GM13977 (cell line): Measurements from ENCODE around the gene TBPL1.
A peak's percentile ranks its signal among the peaks of the same experiment; 100 is the strongest.

ENCODE experiments used
- DNase-seq: peaks from one replicate; pipeline ENCODE4 v3.0.0; 2012; ENCODE audit warnings: low spot score
- in situ Hi-C: fragments of 300-500 bp; cut with MboI; formaldehyde crosslinking; loops from one replicate; pipeline ENCODE4 v1.12.0; 2022; ENCODE audit warnings: low sequenced_read_pairs, low pct_unique_long_range_greater_than_20kb, mixed read lengths, inconsistent platforms; ENCODE audit not compliant: unreplicated experiment
- TF ChIP-seq, protein P1 (sequence below): IDR thresholded peaks from 2 replicates; pipeline ENCODE4 v1.5.1; 2012; ENCODE audit warnings: mild to moderate bottlenecking, control low read depth; ENCODE audit not compliant: insufficient read depth; ENCODE audit errors: extremely low read depth, missing control alignments

Gene TBPL1

DNA sequence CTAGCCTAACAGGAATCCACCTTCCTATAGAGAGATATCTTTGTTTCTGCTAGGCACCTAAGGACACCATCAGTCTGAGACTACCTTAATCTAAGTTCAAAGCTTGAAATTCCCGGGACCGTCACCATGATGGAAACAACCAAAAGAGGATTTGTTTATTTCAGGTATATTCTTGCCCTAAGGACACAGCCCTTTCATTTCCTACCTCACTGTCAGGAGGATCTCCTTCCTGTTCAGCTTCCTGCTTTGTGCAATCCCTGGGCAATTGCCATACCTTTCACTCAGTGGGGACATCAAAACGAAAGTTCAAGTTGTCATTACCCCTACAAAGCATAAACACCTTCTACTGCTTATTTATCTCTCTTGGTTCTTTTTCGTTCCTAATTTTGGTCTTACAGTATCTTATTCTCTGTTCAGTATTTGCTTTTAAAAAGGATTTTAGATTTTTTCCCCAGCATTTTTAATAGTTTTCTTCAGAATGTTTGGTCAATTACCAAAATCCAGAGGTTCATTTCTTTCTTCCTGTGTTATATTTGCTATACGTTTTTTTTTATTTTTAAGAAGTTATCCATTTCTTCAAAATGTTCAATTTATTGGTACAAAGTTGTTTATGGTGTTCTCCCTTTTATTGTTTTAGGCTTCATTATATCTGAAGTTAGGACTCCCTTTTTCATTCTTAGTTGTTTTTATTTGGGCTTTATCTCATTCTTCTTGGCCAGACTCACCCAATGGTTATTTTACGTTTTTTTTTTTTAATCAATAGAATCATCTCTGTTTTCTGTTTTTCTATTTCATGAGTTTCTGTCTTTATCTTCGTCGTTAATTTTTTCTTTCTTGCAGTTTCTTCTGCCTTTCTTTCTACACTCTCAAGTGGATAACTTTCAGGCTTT is 13.0 kb upstream of the TBPL1 start:
- TF ChIP-seq, protein P1, sequence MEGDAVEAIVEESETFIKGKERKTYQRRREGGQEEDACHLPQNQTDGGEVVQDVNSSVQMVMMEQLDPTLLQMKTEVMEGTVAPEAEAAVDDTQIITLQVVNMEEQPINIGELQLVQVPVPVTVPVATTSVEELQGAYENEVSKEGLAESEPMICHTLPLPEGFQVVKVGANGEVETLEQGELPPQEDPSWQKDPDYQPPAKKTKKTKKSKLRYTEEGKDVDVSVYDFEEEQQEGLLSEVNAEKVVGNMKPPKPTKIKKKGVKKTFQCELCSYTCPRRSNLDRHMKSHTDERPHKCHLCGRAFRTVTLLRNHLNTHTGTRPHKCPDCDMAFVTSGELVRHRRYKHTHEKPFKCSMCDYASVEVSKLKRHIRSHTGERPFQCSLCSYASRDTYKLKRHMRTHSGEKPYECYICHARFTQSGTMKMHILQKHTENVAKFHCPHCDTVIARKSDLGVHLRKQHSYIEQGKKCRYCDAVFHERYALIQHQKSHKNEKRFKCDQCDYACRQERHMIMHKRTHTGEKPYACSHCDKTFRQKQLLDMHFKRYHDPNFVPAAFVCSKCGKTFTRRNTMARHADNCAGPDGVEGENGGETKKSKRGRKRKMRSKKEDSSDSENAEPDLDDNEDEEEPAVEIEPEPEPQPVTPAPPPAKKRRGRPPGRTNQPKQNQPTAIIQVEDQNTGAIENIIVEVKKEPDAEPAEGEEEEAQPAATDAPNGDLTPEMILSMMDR: no peak
- no peak for DNase-seq
- in situ Hi-C loops: no loop called here

DNA sequence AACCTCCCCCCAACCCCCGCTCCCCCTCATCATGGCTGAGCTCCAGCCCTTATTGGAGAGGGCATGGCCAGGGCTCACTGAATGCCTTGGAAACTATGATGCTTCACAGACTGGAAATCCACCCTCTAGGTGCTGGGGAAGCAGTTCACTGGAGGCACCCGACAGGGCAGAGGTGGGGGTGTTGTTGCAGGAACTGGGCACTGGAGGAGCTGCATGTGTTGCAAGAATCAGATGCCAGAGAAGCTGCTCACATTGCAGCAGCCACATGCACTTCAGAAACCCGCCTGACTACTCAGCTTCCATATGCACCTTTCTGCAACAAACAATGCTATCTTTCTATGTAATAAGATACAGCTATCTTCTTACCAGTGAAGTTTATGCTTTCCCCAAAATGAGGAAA is 7.9 kb upstream of the TBPL1 start:
- TF ChIP-seq, protein P1: no peak
- in situ Hi-C loops: no loop called here
- DNase-seq: no peak

DNA sequence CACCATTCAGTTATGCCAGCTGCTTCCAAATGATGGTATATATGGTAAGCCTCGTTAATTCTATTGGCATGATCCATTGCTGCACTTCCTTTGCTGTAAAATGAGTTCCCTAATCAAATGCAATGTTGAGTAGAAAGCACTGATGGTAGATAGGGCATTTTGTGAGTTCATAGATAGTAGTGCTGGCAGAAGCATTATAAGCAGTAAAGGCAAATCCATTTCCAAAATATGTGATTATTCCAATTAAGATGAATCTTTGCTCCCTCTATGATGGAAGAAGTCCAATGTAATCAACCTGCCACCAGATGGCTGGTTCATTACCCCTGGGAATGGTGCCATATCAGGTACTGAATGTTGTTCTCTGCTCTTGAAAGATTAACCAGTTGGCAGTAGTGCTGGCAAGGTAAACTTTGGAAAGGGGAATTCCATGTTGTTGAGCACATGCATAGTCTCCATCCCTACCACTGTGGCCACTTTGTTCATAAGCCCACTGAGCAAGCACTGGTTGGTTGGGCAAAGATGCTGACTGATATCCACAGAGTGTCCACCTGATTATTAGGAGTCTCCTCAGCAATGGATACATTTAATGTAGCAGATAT is 5.6 kb upstream of the TBPL1 start:
- DNase-seq: no peak
- in situ Hi-C loops: no loop called here
- TF ChIP-seq, protein P1: no peak

DNA sequence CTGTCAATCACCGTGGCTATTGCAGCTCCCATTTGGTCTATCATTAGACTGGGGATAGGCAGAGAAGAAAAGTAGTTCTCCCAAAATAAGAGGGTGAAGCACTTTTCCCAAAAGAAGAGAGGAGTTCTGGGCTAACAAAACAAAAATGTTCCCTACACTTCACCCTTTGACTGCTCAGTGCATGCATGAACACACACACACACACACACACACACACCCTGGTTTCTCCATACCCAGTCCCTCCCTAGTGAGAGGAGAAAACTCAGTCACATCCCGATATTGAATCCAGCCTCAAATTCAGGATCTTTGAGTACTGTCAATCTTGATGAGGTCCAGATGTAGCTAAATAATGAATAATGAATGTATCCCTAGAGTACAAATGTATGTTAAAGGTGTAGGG is 4.6 kb upstream of the TBPL1 start:
- TF ChIP-seq, protein P1: no peak
- no peak for DNase-seq
- in situ Hi-C loops: no loop called here

DNA sequence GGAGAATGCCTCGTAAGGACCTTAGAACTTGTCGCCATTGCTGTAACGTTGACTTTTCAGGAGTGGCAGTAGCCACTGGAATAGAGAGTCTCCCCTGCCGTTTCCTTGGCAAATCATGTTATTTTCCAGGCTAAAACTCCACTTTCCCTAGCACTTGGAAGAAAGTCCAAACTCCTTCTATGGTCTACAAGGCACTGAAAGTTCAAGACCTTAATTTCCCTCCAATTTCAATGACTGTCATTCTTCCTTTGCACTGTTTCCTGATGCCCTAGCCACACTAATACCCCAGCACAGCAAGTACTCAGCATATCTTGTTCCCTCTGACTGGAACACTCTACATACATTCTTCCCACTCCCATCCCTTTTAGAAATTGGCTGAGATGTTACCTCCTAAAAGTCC is 1.8 kb upstream of the TBPL1 start:
- TF ChIP-seq, protein P1: no peak
- no peak for DNase-seq
- in situ Hi-C loops: no loop called here

DNA sequence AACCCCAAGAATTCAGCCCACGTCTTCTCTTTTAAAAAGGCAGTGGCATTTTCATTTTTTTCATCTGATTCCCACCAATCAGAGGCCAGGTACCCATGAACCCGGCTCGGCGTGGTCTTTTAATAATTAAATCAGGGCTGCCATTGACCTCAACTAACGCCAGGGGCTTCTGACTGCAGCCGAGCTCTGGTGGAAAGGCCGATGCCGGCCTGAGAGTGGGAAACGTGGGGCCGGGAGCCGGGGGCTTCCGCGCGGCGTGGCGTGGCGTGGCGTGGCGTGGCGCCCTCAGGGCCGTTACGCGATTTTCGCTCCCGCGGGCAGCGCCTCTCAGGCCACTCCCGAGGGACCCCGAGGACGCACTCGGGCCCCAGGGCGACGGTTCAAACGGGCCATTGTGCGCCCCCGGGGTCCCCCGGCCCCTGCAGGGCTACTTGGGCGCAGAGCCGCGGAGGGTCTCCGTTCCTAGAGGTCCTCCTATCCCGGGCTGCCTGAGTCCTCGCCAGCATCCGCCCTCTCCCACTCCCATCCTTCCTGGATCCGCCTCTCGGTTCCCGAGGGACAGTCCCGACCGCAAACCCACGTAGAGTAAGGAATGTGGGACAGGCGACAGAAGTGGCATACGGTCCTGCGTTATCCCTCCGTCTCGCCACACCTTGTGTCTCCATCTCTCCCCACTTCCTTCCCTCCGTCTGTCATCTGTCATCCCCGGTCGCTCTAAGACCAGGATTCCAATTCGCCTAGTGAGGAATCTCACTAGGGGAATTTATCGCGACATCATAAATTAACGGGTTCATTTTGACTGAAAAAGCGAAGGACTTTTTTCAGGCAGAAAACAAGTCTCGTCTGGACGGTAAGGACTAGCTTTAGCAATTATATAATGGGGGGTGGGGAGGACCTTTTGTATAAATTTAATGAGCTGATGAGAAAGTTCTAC is 876 bp upstream of the TBPL1 start:
- DNase-seq: peak; percentile 79
- TF ChIP-seq, protein P1: peak; percentile 41
- in situ Hi-C loops: no loop called here
